WTC11 (cell line): ENCODE measurements around the gene NELFCD. TPM values are rescaled to one million over a fixed set of nuclear protein-coding genes. Genes with fewer than 3 reads are reported as not detected.
"Not testable (repeated sequence)": the region's sequence is repeated elsewhere in the genome, so short reads cannot be mapped to it uniquely, and the experiment has no call there.

Experiments used
- ATAC-seq: fragments of 200-7000 bp; cut with Tn5 transposase; 2 replicates; pipeline ENCODE4 v1.10.0; 2021; ENCODE audit warnings: mild to moderate bottlenecking, moderate library complexity
- CTCF ChIA-PET: fragments of 300-600 bp; sonication (Branson Sonifier 250); formaldehyde crosslinking; loops from one replicate; lab custom pipeline; 2021; ENCODE audit warnings: antibody characterized with exemption; lab: Charles Lee
- POLR2A ChIA-PET: fragments of 350-600 bp; sonication (Branson Sonifier 250); formaldehyde crosslinking; loops from one replicate; lab custom pipeline; 2021; ENCODE audit warnings: antibody characterized with exemption; lab: Charles Lee
- DNase-seq: peaks from one replicate; pipeline ENCODE4 v3.0.0; 2021; ENCODE audit warnings: low spot score
- H3K27ac Mint-ChIP-seq: 2 replicates; pipeline ENCODE4 v1.8.0; 2021; ENCODE audit warnings: mixed read lengths
- H3K27me3 Mint-ChIP-seq: 2 replicates; pipeline ENCODE4 v1.8.0; 2021; ENCODE audit warnings: low read depth, mild to moderate bottlenecking, moderate library complexity, mixed read lengths
- H3K36me3 Mint-ChIP-seq: 2 replicates; pipeline ENCODE4 v1.8.0; 2021; ENCODE audit warnings: mixed read lengths
- H3K4me1 Mint-ChIP-seq: 2 replicates; pipeline ENCODE4 v1.8.0; 2022; ENCODE audit warnings: mixed read lengths
- H3K4me3 Mint-ChIP-seq: 2 replicates; pipeline ENCODE4 v1.8.0; 2021; ENCODE audit warnings: mild to moderate bottlenecking, moderate library complexity, mixed read lengths
- H3K9me3 Mint-ChIP-seq: 2 replicates; pipeline ENCODE4 v1.8.0; 2021; ENCODE audit warnings: mixed read lengths
- ATF1 ChIP-seq: sonication (generic); formaldehyde crosslinking; IDR thresholded peaks from 2 replicates; pipeline ENCODE4 v1.8.1; 2023; ENCODE audit warnings: mild to moderate bottlenecking, moderate library complexity, missing genetic modification reagents
- ATF2 ChIP-seq: sonication (generic); formaldehyde crosslinking; IDR thresholded peaks from 2 replicates; pipeline ENCODE4 v1.8.1; 2022; ENCODE audit warnings: low read depth, missing genetic modification reagents, borderline replicate concordance
- CTCF ChIP-seq: fragments of 200-600 bp; IDR thresholded peaks from 2 replicates; pipeline ENCODE4 v1.8.0; 2022; ENCODE audit warnings: antibody characterized with exemption
- GRHL2 ChIP-seq: fragments of 250-450 bp; sonication (Bioruptor Pico); IDR thresholded peaks from 2 replicates; pipeline ENCODE4 v1.8.0; 2022; ENCODE audit warnings: mild to moderate bottlenecking, moderate library complexity; ENCODE audit not compliant: insufficient replicate concordance, severe bottlenecking
- GTF2I ChIP-seq: fragments of 250-450 bp; sonication (Bioruptor Pico); conservative IDR thresholded peaks from 2 replicates; pipeline ENCODE4 v1.4.0; 2021; ENCODE audit warnings: mild to moderate bottlenecking
- HMGXB4 ChIP-seq: sonication (generic); formaldehyde crosslinking; IDR thresholded peaks from 2 replicates; pipeline ENCODE4 v1.8.1; 2023; ENCODE audit warnings: mild to moderate bottlenecking, moderate library complexity, missing genetic modification reagents
- MYBL2 ChIP-seq: sonication (generic); formaldehyde crosslinking; IDR thresholded peaks from 2 replicates; pipeline ENCODE4 v1.8.1; 2023; ENCODE audit warnings: mild to moderate bottlenecking, moderate library complexity, missing genetic modification reagents
- NR3C1 ChIP-seq: sonication (generic); formaldehyde crosslinking; conservative IDR thresholded peaks from 2 replicates; pipeline ENCODE4 v1.8.1; 2023; ENCODE audit warnings: low read depth, mild to moderate bottlenecking, missing genetic modification reagents
- SOX15 ChIP-seq: fragments of 250-450 bp; sonication (Bioruptor Pico); IDR thresholded peaks from 2 replicates; pipeline ENCODE4 v1.9.0; 2021; ENCODE audit warnings: mild to moderate bottlenecking
- SP1 ChIP-seq: sonication (generic); formaldehyde crosslinking; conservative IDR thresholded peaks from 2 replicates; pipeline ENCODE4 v1.8.1; 2022; ENCODE audit warnings: missing genetic modification reagents
- TCF7 ChIP-seq: sonication (generic); formaldehyde crosslinking; IDR thresholded peaks from 2 replicates; pipeline ENCODE4 v1.8.0; 2022; ENCODE audit warnings: mild to moderate bottlenecking, low read depth, missing genetic modification reagents, moderate library complexity
- TEAD1 ChIP-seq: sonication (generic); formaldehyde crosslinking; IDR thresholded peaks from 2 replicates; pipeline ENCODE4 v1.8.0; 2022; ENCODE audit warnings: mild to moderate bottlenecking, missing genetic modification reagents
- ZBTB21 ChIP-seq: sonication (generic); formaldehyde crosslinking; IDR thresholded peaks from 2 replicates; pipeline ENCODE4 v1.8.1; 2023; ENCODE audit warnings: mild to moderate bottlenecking, missing genetic modification reagents, borderline replicate concordance
- ZMAT4 ChIP-seq: fragments of 250-450 bp; sonication (Bioruptor Pico); IDR thresholded peaks from 2 replicates; pipeline ENCODE4 v1.9.0; 2021; ENCODE audit warnings: mild to moderate bottlenecking
- ZNF263 ChIP-seq: sonication (generic); formaldehyde crosslinking; IDR thresholded peaks from 2 replicates; pipeline ENCODE4 v1.8.1; 2022; ENCODE audit warnings: low read depth, mild to moderate bottlenecking, moderate library complexity, missing genetic modification reagents
- ZNF281 ChIP-seq: sonication (generic); formaldehyde crosslinking; IDR thresholded peaks from 2 replicates; pipeline ENCODE4 v1.8.0; 2023; ENCODE audit warnings: mild to moderate bottlenecking, missing genetic modification reagents
- ZSCAN18 ChIP-seq: fragments of 250-450 bp; sonication (Bioruptor Pico); IDR thresholded peaks from 2 replicates; pipeline ENCODE4 v2.1.2; 2022; ENCODE audit warnings: mild to moderate bottlenecking, moderate library complexity
- total RNA-seq: library from RNA; stranded (reverse); gene quantifications from 3 replicates; pipeline ENCODE4 v1.2.3, GENCODE V29; 2021

Gene NELFCD
- total RNA-seq, 1 experiment from 2014 or later = 66.9 TPM

GRCh38 chr20:58963060-58963584, 17.9 kb upstream of the NELFCD start:
- DNase-seq (no peak), ATAC-seq (no peak)
- H3K36me3 Mint-ChIP-seq = no peaks in the 10 kb centered on the region
- no peaks in the 10 kb centered on the region for H3K9me3 Mint-ChIP-seq
- no peak overlapping the region for H3K4me3 Mint-ChIP-seq
- POLR2A ChIA-PET = no interaction called here
- TF ChIP-seq ZNF263 (CRISPR knock-in tag) (no peak), CTCF (peak; percentile 29; the same call in 1 of the 2 replicates), ATF2 (CRISPR knock-in tag) (no peak)
- H3K4me1 Mint-ChIP-seq = no peaks in the 10 kb centered on the region; the same call in 1 of the 2 replicates
- CTCF ChIA-PET = interaction anchor here (1.4 kb wide), 1 partner anchor 8 kb away, joined by 4 read pairs; no protein-coding TSS in a partner anchor
- H3K27me3 Mint-ChIP-seq = peaks cover 5% of the 10 kb centered on the region; the same call in 1 of the 2 replicates
- no peak overlapping the region for H3K27ac Mint-ChIP-seq

- DNase-seq, H3K27ac Mint-ChIP-seq, H3K4me3 Mint-ChIP-seq, H3K4me1 Mint-ChIP-seq, H3K36me3 Mint-ChIP-seq, ATAC-seq, CTCF ChIA-PET, POLR2A ChIA-PET, H3K27me3 Mint-ChIP-seq, H3K9me3 Mint-ChIP-seq: not testable (repeated sequence)
These were observed 17.1 kb upstream of the NELFCD start for GRCh38 chr20:58963922-58964321.

GRCh38 chr20:58965270-58966064, 15.6 kb upstream of the NELFCD start:
- H3K4me3 Mint-ChIP-seq = no peak overlapping the region
- no peak for DNase-seq

More at GRCh38 chr20:58965270-58966064, 15.6 kb upstream of the NELFCD start:
- Mint-ChIP-seq H3K9me3 (peaks cover 15% of the 10 kb centered on the region), H3K27ac (no peak overlapping the region), H3K36me3 (peaks cover 3% of the 10 kb centered on the region; the same call in 1 of the 2 replicates), H3K27me3 (peaks cover 5% of the 10 kb centered on the region; the same call in 1 of the 2 replicates), H3K4me1 (no peaks in the 10 kb centered on the region; the same call in 1 of the 2 replicates)
- TF ChIP-seq ZSCAN18 (no peak), NR3C1 (no peak), GTF2I (no peak), ZMAT4 (CRISPR knock-in tag) (no peak), ZBTB21 (CRISPR knock-in tag) (no peak), ZNF281 (CRISPR knock-in tag) (no peak), MYBL2 (CRISPR knock-in tag) (no peak), SOX15 (CRISPR knock-in tag) (no peak), ATF1 (CRISPR knock-in tag) (no peak), TEAD1 (CRISPR knock-in tag) (no peak), HMGXB4 (CRISPR knock-in tag) (no peak), GRHL2 (CRISPR knock-in tag) (no peak), TCF7 (CRISPR knock-in tag) (no peak), SP1 (CRISPR knock-in tag) (no peak), ATF2 (CRISPR knock-in tag) (no peak)
- POLR2A ChIA-PET = no interaction called here
- CTCF ChIA-PET = interaction anchor here (1.2 kb wide), 2 partner anchors 65 to 95 kb away, joined by 3 to 4 read pairs; no protein-coding TSS in a partner anchor
- peak; percentile 56 for ATAC-seq
